Pancreas (tissue), 10 donors: ENCODE measurements around the gene SMPDL3B. TPM values are rescaled to one million over a fixed set of nuclear protein-coding genes. Genes with fewer than 3 reads are reported as not detected.
A peak's percentile ranks its signal among the peaks of the same experiment; 100 is the strongest.

Experiments
- ATAC-seq, 4 donors: fragments of 200-7000 bp; cut with Tn5 transposase; one replicate each; pipeline versions ENCODE4 v1.8.0 to v1.9.1; 2020; ENCODE audit warnings: mild to moderate bottlenecking in 4 of 4, moderate library complexity in 4 of 4
- DNase-seq, 6 donors: peaks; one replicate each; pipeline ENCODE4 v3.0.0-alpha.2; 2020
- FAIRE-seq: peaks from 2 replicates; lab custom pipeline; 2012; peaks lifted over from hg19 to GRCh38; lab: Jason Lieb, UNC
- H3K27ac ChIP-seq, 4 donors: fragments of 200-600 bp; sonication (generic); 1 replicate in 3 of 4; 2 replicates in 1 of 4; pipeline versions ENCODE4 v1.5.0 to v1.8.0; 2020
- H3K27me3 ChIP-seq, 4 donors: fragments of 200-600 bp; one replicate each; pipeline ENCODE4 v1.8.0; 2021
- H3K36me3 ChIP-seq, 3 donors: fragments of 200-600 bp; sonication (generic) in 1 of 3; one replicate each; pipeline versions ENCODE4 v1.5.0 to v1.8.0; 2020 to 2021
- H3K4me1 ChIP-seq, 3 donors: fragments of 200-600 bp; one replicate each; pipeline ENCODE4 v1.8.0; 2021
- H3K4me3 ChIP-seq, 4 donors: fragments of 200-600 bp; sonication (generic) in 2 of 4; one replicate each; pipeline versions ENCODE4 v1.5.0 to v1.8.0; 2020 to 2021
- H3K9me3 ChIP-seq, 4 donors: fragments of 200-600 bp; one replicate each; pipeline ENCODE4 v1.8.0; 2021
- WGBS, 2 donors: extraction: QIAGEN DNeasy Blood & Tissue Kit; methylation state at CpG; one replicate each; pipeline ENCODE4 v1.1.7; 2013; 5-methylcytosine and 5-hydroxymethylcytosine counted together
- intact Hi-C, 3 donors: fragments of 100-400 bp; cut with DNase I; formaldehyde crosslinking; loops; one replicate each; pipeline versions ENCODE4 v1.11.1 to v1.14.2; 2022
- polyA plus RNA-seq, 2 donors: library from polyadenylated mRNA; stranded (reverse); fragments of 200-250 nt; gene quantifications; one replicate each; pipeline ENCODE4 v1.2.3, GENCODE V29; 2013
- total RNA-seq, 6 donors: library from RNA; stranded (reverse); fragmentation: NEBNext Ultra II Directional in 4 of 6; extraction: Animal tissue kit (Norgen Biotek cat#: 25700) in 4 of 6; gene quantifications; one replicate each; pipeline versions ENCODE4 v1.2.1 to v1.2.4, GENCODE V29; 2021 to 2023
- TF ChIP-seq, protein P1 (sequence below), 4 donors: fragments of 200-600 bp; sonication (generic) in 3 of 4; IDR thresholded peaks; one replicate each; pipeline versions ENCODE4 v1.5.0 to v1.8.0; 2021; ENCODE audit warnings: antibody characterized with exemption in 4 of 4
- donor health status: healthy with polysubstance abuse.
- donor health status: DM: no; HTN: no; CAD: no; lungs with moderate emphysema.
- donor health status: DM: no; HTN: no; CAD: no.
- donor health status: control.
- donor health status: control.
- donor health status: Bipolar disorder and iron deficiency.
- donor health status: DM: yes; HTN: yes; CAD: no.
- donor health status: DM: no; HTN: no; CAD: no.
- donor health status: DM: no; HTN: no; CAD: no.
- donor health status: DM: yes; HTN: yes; CAD: no.

The SMPDL3B gene
- total and polyA plus RNA-seq, 8 donors = 9.9 to 20.4 (median 16.6) TPM

GRCh38 chr1:27979151-27979858 lies 44.5 kb downstream of the SMPDL3B start:
- WGBS, 2 donors = 80 to 82% methylated on average over 1 of the region's 1 CpG

GRCh38 chr1:27979859-27980201 lies 45.0 kb downstream of the SMPDL3B start:
- 10 to 20% methylated on average over 2 of the region's 2 CpGs for WGBS, 2 donors
- intact Hi-C loops = loop anchor here in 1 of 3 donors (5.0 kb wide), 1 partner anchor 123 kb away; no protein-coding TSS in a partner anchor
- TF ChIP-seq, protein P1, sequence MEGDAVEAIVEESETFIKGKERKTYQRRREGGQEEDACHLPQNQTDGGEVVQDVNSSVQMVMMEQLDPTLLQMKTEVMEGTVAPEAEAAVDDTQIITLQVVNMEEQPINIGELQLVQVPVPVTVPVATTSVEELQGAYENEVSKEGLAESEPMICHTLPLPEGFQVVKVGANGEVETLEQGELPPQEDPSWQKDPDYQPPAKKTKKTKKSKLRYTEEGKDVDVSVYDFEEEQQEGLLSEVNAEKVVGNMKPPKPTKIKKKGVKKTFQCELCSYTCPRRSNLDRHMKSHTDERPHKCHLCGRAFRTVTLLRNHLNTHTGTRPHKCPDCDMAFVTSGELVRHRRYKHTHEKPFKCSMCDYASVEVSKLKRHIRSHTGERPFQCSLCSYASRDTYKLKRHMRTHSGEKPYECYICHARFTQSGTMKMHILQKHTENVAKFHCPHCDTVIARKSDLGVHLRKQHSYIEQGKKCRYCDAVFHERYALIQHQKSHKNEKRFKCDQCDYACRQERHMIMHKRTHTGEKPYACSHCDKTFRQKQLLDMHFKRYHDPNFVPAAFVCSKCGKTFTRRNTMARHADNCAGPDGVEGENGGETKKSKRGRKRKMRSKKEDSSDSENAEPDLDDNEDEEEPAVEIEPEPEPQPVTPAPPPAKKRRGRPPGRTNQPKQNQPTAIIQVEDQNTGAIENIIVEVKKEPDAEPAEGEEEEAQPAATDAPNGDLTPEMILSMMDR (IDR thresholded peaks at IDR 0.05) = peak in 2 of 4 donors; percentile 1 to 13
- Histone ChIP-seq H3K27me3 (no peaks in the 10 kb centered on the region), H3K9me3 (no peaks in the 10 kb centered on the region), H3K4me1 (no peaks in the 10 kb centered on the region), H3K36me3 (peaks cover 0 to 9% (median 0%) of the 10 kb centered on the region in 3 donors), H3K4me3 (no peak overlapping the region), H3K27ac (no peak overlapping the region)
- no peak for DNase-seq
- ATAC-seq = peak in 1 of 4 donors; percentile 10
- no peak for FAIRE-seq

More at GRCh38 chr1:27979151-27979858, 44.5 kb downstream of the SMPDL3B start:
- peak; percentile 81 for FAIRE-seq
- no peak overlapping the region for H3K27ac ChIP-seq
- TF ChIP-seq, protein P1 (IDR thresholded peaks at IDR 0.05) = peak in 2 of 4 donors; percentile 15 to 18
- DNase-seq = no peak
- H3K27me3 ChIP-seq = no peaks in the 10 kb centered on the region
- no peaks in the 10 kb centered on the region for H3K9me3 ChIP-seq
- no peak overlapping the region for H3K4me3 ChIP-seq
- H3K4me1 ChIP-seq = no peaks in the 10 kb centered on the region
- intact Hi-C loops = loop anchor here in 1 of 3 donors (5.0 kb wide), 1 partner anchor 122 kb away; no protein-coding TSS in a partner anchor
- peaks cover 0 to 9% (median 2%) of the 10 kb centered on the region in 3 donors for H3K36me3 ChIP-seq
- ATAC-seq = peak; percentile 74 to 94 (median 88)

DNA sequence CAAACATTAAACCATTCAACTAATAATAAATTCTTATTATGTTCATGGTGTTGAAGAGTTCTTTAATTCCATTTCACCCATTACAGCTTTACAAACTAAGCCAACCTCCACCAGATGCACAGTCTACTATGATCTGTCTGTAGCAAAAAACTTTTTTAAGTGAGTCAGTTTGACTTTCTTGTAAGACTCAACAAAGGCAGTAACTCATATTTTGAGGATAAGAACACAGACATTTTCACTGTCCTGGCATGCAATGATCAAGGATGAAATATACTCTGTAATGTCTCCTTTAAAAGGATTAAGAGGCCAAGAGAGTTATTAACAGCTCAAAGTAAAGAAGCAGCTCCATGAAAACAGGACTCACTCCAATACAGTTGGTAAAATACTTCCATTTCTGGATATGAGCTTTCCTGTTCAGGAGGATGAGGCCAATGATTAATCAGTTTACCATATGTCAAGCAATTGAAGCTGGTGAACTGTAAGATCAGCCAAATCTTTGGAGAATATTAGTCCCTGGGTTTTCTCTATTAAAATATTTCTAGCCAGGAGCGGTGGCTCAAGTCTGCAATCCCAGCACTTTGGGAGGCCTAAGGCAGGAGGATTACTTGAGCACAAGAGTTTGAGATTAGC lies 45.5 kb downstream of the SMPDL3B start:
- TF ChIP-seq, protein P1 (IDR thresholded peaks at IDR 0.05) = no peak
- H3K36me3 ChIP-seq = peaks cover 0 to 9% (median 0%) of the 10 kb centered on the region in 3 donors
- H3K4me1 ChIP-seq = no peaks in the 10 kb centered on the region
- intact Hi-C loops = no loop called here
- H3K9me3 ChIP-seq = no peaks in the 10 kb centered on the region
- 94 to 96% methylated on average over 1 of the region's 1 CpG for WGBS, 2 donors
- FAIRE-seq (no peak), DNase-seq (no peak), ATAC-seq (peak in 1 of 4 donors; percentile 33)
- no peak overlapping the region for H3K4me3 ChIP-seq
- H3K27ac ChIP-seq = no peak overlapping the region
- H3K27me3 ChIP-seq = no peaks in the 10 kb centered on the region

DNA sequence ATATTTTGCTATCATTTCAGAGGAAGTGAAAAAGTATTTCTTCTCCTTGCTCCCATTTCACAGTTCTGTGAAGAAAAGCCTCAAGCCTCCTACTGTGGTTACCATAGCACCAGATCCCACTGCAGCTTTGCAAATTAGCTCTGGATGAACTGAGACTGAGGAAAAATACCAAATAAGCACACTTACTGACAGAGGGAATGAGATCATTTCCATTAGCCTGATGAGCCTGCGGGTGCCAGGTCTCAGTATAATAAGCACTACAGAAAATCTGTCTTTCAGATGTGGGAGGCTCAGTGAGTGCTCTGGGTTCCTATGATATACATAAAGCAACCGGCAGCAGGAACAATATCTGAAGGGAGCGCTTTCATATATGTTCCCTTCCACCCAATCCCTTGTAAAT lies 46.3 kb downstream of the SMPDL3B start:
- Histone ChIP-seq H3K4me1 (no peaks in the 10 kb centered on the region), H3K36me3 (peaks cover 0 to 9% (median 0%) of the 10 kb centered on the region in 3 donors), H3K27me3 (no peaks in the 10 kb centered on the region), H3K9me3 (no peaks in the 10 kb centered on the region), H3K4me3 (no peak overlapping the region), H3K27ac (no peak overlapping the region)
- intact Hi-C loops = no loop called here
- no peak for FAIRE-seq
- no peak for DNase-seq
- WGBS, 2 donors = 91 to 96% methylated on average over 3 of the region's 3 CpGs
- TF ChIP-seq, protein P1 (IDR thresholded peaks at IDR 0.05) = no peak
- ATAC-seq = peak in 3 of 4 donors; percentile 38 to 79 (median 60)
